Mesangial cell (primary cell): ENCODE measurements around the gene GIMD1. TPM values are rescaled to one million over a fixed set of nuclear protein-coding genes. Genes with fewer than 3 reads are reported as not detected.

Experiments used
- total RNA-seq: library from RNA; depleted of rRNA; stranded (reverse); fragments of >200 nt; gene quantifications from 2 replicates; pipeline ENCODE4 v1.2.3, GENCODE V29; 2015

Gene GIMD1
- total RNA-seq: not detected in 2 replicates

DNA sequence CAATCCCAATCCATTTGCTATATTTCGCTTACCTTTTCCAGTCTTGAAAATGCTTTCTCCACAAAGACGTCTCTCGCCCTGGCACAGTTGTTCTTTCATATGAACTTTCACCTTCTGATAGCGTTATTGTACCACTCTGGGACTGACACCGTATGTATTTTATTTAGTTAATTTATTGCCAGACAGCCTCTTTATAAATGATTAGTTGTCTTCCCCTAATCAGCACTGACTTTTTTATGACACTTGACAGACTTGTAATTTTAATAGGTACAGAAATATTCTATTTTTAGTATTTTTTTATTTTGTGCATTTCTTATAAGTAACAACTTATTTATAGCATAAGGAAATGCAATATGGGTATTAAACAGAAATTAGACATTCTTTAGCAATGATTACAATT is at the start of gene GIMD1:
Gene GIMD1 (minus strand): TSS at position 101 of the 400 bp plus-strand sequence. CDS start 1,343 bp downstream, outside the sequence.

GRCh38 chr4:106315968-106316772 is 52.4 kb downstream of the GIMD1 start, which contains the start of the genes AIMP1 and TBCK:
Gene AIMP1 (plus strand): TSS chr4:106316550. CDS start chr4:106325010, 8,460 bp downstream.
Gene TBCK (minus strand): TSS chr4:106316209. CDS start chr4:106308960, 7,249 bp downstream.

Other genes starting within 250 kb of the GIMD1 start
- gene TBCK, start 52.6 kb downstream of the GIMD1 start, total RNA-seq: 12.5 and 18.6 TPM in 2 replicates
- gene AIMP1, start 52.2 kb downstream of the GIMD1 start, total RNA-seq: 6.5 and 10.8 TPM in 2 replicates